ENCODE measurements around the gene CDK17.
A peak's percentile ranks its signal among the peaks of the same experiment; 100 is the strongest.

The CDK17 gene

GRCh38 chr12:96263449-96263902 is 136.8 kb downstream of the CDK17 start:
- H2BK120ac ChIP-seq (ENCODE audit: low read depth, low read length): no peak overlapping the region
- no peak overlapping the region for H2BK15ac ChIP-seq (replicated peaks; ENCODE audit: low read depth)
- no peak overlapping the region for H4K8ac ChIP-seq (ENCODE audit: low read depth, low read length)
- H4K5ac ChIP-seq (ENCODE audit: low read length): no peak overlapping the region
- H3K27ac ChIP-seq (ENCODE audit: low read depth, low read length): no peak overlapping the region
- H3K4me2 ChIP-seq (ENCODE audit: low read length): no peak overlapping the region
- H3K36me3 ChIP-seq (ENCODE audit: control insufficient read depth, insufficient read depth, low read length): peaks cover 2% of the 10 kb centered on the region
- no peak overlapping the region for H3K9ac ChIP-seq (ENCODE audit: low read length)
- H3K23ac ChIP-seq (ENCODE audit: low read length): no peak overlapping the region
- H3K79me1 ChIP-seq (ENCODE audit: low read length): no peaks in the 10 kb centered on the region
- H3K79me2 ChIP-seq (ENCODE audit: control insufficient read depth, insufficient read depth, low read length): no peaks in the 10 kb centered on the region
- WGBS (ENCODE audit: extremely low coverage, insufficient coverage, low lambda C conversion rate): no CpG with 5 or more reads among the region's 11 CpGs
- H3K4ac ChIP-seq (ENCODE audit: low read depth, low read length): no peak overlapping the region
- no peak overlapping the region for H3K18ac ChIP-seq (ENCODE audit: low read length)
- H3K4me1 ChIP-seq (ENCODE audit: control insufficient read depth, low read depth, low read length): no peaks in the 10 kb centered on the region
- H3K27me3 ChIP-seq (ENCODE audit: insufficient read depth, low read length, poor library complexity): no peaks in the 10 kb centered on the region
- peak; percentile 70 for DNase-seq
- H3K4me3 ChIP-seq (ENCODE audit: low read length): no peak overlapping the region
- H2BK5ac ChIP-seq (ENCODE audit: low read length): no peak overlapping the region
- no peak overlapping the region for H3K56ac ChIP-seq (ENCODE audit: low read length)
- H2AK5ac ChIP-seq (ENCODE audit: low read length): no peak overlapping the region

GRCh38 chr12:96261557-96261956 is 138.7 kb downstream of the CDK17 start:
- no peak overlapping the region for H4K8ac ChIP-seq (ENCODE audit: low read depth, low read length)
- no CpG with 5 or more reads among the region's 5 CpGs for WGBS (ENCODE audit: extremely low coverage, insufficient coverage, low lambda C conversion rate)
- no peaks in the 10 kb centered on the region for H3K4me1 ChIP-seq (ENCODE audit: control insufficient read depth, low read depth, low read length)
- no peak overlapping the region for H3K18ac ChIP-seq (ENCODE audit: low read length)
- H2BK120ac ChIP-seq (ENCODE audit: low read depth, low read length): no peak overlapping the region
- H3K79me1 ChIP-seq (ENCODE audit: low read length): peaks cover 2% of the 10 kb centered on the region
- H2BK15ac ChIP-seq (replicated peaks; ENCODE audit: low read depth): no peak overlapping the region
- H3K4ac ChIP-seq (ENCODE audit: low read depth, low read length): no peak overlapping the region
- no peak overlapping the region for H3K9ac ChIP-seq (ENCODE audit: low read length)
- H3K4me3 ChIP-seq (ENCODE audit: low read length): no peak overlapping the region
- H3K79me2 ChIP-seq (ENCODE audit: control insufficient read depth, insufficient read depth, low read length): no peaks in the 10 kb centered on the region
- H4K5ac ChIP-seq (ENCODE audit: low read length): no peak overlapping the region
- H3K27ac ChIP-seq (ENCODE audit: low read depth, low read length): no peak overlapping the region
- no peak overlapping the region for H2AK5ac ChIP-seq (ENCODE audit: low read length)
- no peak overlapping the region for H3K4me2 ChIP-seq (ENCODE audit: low read length)
- no peaks in the 10 kb centered on the region for H3K27me3 ChIP-seq (ENCODE audit: insufficient read depth, low read length, poor library complexity)
- DNase-seq: no peak
- no peak overlapping the region for H2BK5ac ChIP-seq (ENCODE audit: low read length)
- no peak overlapping the region for H3K56ac ChIP-seq (ENCODE audit: low read length)
- peaks cover 2% of the 10 kb centered on the region for H3K36me3 ChIP-seq (ENCODE audit: control insufficient read depth, insufficient read depth, low read length)
- no peak overlapping the region for H3K23ac ChIP-seq (ENCODE audit: low read length)

DNA sequence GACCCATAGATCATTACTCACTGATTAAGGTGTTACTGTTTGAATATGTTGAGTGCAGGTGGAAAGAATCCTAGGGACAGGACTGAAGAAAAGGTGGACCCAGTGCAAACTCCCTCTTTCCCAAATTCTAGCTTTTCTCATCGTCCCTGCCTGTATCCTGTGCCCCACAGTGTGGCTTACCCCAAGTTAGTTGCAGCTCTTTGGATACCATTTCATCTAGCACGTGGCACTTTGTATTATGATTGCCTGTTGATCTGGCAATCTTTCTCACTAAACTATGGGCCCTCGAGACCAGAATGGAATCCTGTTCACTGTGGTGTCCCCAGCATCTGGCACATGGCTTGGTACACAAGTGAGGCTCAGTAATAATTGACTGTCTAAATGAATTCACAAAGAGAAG is 139.6 kb downstream of the CDK17 start:
- H2BK15ac ChIP-seq (replicated peaks; ENCODE audit: low read depth): no peak overlapping the region
- DNase-seq: no peak
- no peak overlapping the region for H2BK120ac ChIP-seq (ENCODE audit: low read depth, low read length)
- H3K36me3 ChIP-seq (ENCODE audit: control insufficient read depth, insufficient read depth, low read length): peaks cover 2% of the 10 kb centered on the region
- H3K56ac ChIP-seq (ENCODE audit: low read length): no peak overlapping the region
- no peak overlapping the region for H3K4me2 ChIP-seq (ENCODE audit: low read length)
- H3K4ac ChIP-seq (ENCODE audit: low read depth, low read length): no peak overlapping the region
- H4K5ac ChIP-seq (ENCODE audit: low read length): no peak overlapping the region
- no peak overlapping the region for H3K18ac ChIP-seq (ENCODE audit: low read length)
- H3K79me1 ChIP-seq (ENCODE audit: low read length): peaks cover 5% of the 10 kb centered on the region
- no peaks in the 10 kb centered on the region for H3K4me1 ChIP-seq (ENCODE audit: control insufficient read depth, low read depth, low read length)
- H4K8ac ChIP-seq (ENCODE audit: low read depth, low read length): no peak overlapping the region
- no peaks in the 10 kb centered on the region for H3K79me2 ChIP-seq (ENCODE audit: control insufficient read depth, insufficient read depth, low read length)
- no peak overlapping the region for H3K9ac ChIP-seq (ENCODE audit: low read length)
- H3K23ac ChIP-seq (ENCODE audit: low read length): no peak overlapping the region
- no peak overlapping the region for H3K4me3 ChIP-seq (ENCODE audit: low read length)
- H3K27me3 ChIP-seq (ENCODE audit: insufficient read depth, low read length, poor library complexity): no peaks in the 10 kb centered on the region
- H3K27ac ChIP-seq (ENCODE audit: low read depth, low read length): no peak overlapping the region
- no peak overlapping the region for H2BK5ac ChIP-seq (ENCODE audit: low read length)
- no CpG with 5 or more reads among the region's 3 CpGs for WGBS (ENCODE audit: extremely low coverage, insufficient coverage, low lambda C conversion rate)
- no peak overlapping the region for H2AK5ac ChIP-seq (ENCODE audit: low read length)

DNA sequence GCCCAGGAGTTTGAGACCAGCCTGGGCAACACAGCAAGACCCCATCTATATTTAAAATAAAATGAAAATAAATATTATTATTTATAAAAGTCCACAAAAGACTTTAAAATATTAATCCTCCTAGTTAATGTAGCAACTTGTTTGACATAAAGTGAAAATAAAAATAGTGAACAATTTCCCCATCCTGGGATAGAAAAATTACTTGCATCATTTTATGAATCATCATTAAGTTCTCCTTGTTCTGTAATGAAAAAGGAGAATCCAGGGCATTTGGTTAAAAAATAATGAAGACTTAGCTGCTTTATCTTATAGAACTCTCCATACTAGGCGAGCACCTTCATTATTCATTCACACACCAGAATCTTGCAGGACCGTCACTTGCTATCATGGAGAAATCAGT is 140.0 kb downstream of the CDK17 start:
- H3K27me3 ChIP-seq (ENCODE audit: insufficient read depth, low read length, poor library complexity): no peaks in the 10 kb centered on the region
- no peak overlapping the region for H2BK120ac ChIP-seq (ENCODE audit: low read depth, low read length)
- no peak overlapping the region for H2BK15ac ChIP-seq (replicated peaks; ENCODE audit: low read depth)
- no CpG with 5 or more reads among the region's 2 CpGs for WGBS (ENCODE audit: extremely low coverage, insufficient coverage, low lambda C conversion rate)
- H3K9ac ChIP-seq (ENCODE audit: low read length): no peak overlapping the region
- peaks cover 6% of the 10 kb centered on the region for H3K79me1 ChIP-seq (ENCODE audit: low read length)
- H2AK5ac ChIP-seq (ENCODE audit: low read length): no peak overlapping the region
- no peak overlapping the region for H3K56ac ChIP-seq (ENCODE audit: low read length)
- H3K4me2 ChIP-seq (ENCODE audit: low read length): no peak overlapping the region
- no peak overlapping the region for H4K8ac ChIP-seq (ENCODE audit: low read depth, low read length)
- H2BK5ac ChIP-seq (ENCODE audit: low read length): no peak overlapping the region
- no peaks in the 10 kb centered on the region for H3K79me2 ChIP-seq (ENCODE audit: control insufficient read depth, insufficient read depth, low read length)
- no peak overlapping the region for H3K27ac ChIP-seq (ENCODE audit: low read depth, low read length)
- H4K5ac ChIP-seq (ENCODE audit: low read length): no peak overlapping the region
- no peak overlapping the region for H3K4ac ChIP-seq (ENCODE audit: low read depth, low read length)
- H3K23ac ChIP-seq (ENCODE audit: low read length): no peak overlapping the region
- H3K4me1 ChIP-seq (ENCODE audit: control insufficient read depth, low read depth, low read length): no peaks in the 10 kb centered on the region
- H3K4me3 ChIP-seq (ENCODE audit: low read length): no peak overlapping the region
- no peak for DNase-seq
- H3K36me3 ChIP-seq (ENCODE audit: control insufficient read depth, insufficient read depth, low read length): peaks cover 2% of the 10 kb centered on the region
- H3K18ac ChIP-seq (ENCODE audit: low read length): no peak overlapping the region

DNA sequence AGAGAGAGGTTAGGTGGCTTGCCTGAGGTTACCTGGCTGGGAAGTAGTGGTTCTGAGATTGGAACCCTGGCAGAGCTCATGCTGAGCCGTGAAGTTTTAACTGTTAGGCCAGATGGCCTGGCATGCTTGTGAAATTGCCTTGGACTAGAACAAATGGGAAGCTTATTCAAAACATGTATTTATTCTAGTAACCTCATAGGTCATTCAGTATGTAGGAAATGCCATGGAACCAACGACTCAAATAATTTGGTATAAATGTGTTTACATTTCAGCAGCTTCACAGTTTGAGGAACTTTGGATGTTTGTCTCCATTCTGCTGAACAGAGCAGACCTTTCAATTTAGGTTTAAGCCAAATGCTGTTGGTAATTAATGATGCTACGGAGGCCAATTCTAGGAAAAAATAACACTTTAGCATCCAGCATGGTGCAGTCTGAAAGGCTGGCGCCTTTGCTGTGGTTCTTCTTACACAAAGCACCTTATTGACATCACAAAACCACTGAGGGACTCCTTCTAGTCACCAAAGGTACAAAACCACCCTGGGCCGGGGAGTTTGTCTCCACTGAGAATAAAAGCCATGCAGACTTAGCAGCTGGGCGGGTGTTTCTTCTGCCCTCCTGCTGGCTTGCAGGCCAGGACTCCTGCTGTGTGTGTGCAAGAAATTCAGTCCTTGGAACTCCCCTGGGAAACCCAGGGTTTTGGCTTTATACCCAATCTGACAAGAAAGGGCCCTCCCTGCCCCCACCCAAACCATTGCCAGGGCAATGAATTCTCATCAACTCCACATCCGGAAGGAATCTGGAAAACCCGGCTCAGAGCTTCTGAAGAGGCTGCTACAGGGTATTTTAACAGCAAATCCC is 141.9 kb downstream of the CDK17 start:
- H2BK15ac ChIP-seq (replicated peaks; ENCODE audit: low read depth): no peak overlapping the region
- H3K56ac ChIP-seq (ENCODE audit: low read length): no peak overlapping the region
- no peaks in the 10 kb centered on the region for H3K79me2 ChIP-seq (ENCODE audit: control insufficient read depth, insufficient read depth, low read length)
- H2AK5ac ChIP-seq (ENCODE audit: low read length): no peak overlapping the region
- H4K5ac ChIP-seq (ENCODE audit: low read length): no peak overlapping the region
- peaks cover 2% of the 10 kb centered on the region for H3K36me3 ChIP-seq (ENCODE audit: control insufficient read depth, insufficient read depth, low read length)
- H3K27me3 ChIP-seq (ENCODE audit: insufficient read depth, low read length, poor library complexity): no peaks in the 10 kb centered on the region
- WGBS (ENCODE audit: extremely low coverage, insufficient coverage, low lambda C conversion rate): no CpG with 5 or more reads among the region's 8 CpGs
- H3K4ac ChIP-seq (ENCODE audit: low read depth, low read length): no peak overlapping the region
- H3K4me3 ChIP-seq (ENCODE audit: low read length): no peak overlapping the region
- H3K27ac ChIP-seq (ENCODE audit: low read depth, low read length): no peak overlapping the region
- H3K23ac ChIP-seq (ENCODE audit: low read length): no peak overlapping the region
- no peak overlapping the region for H2BK120ac ChIP-seq (ENCODE audit: low read depth, low read length)
- no peak overlapping the region for H3K9ac ChIP-seq (ENCODE audit: low read length)
- DNase-seq: peak; percentile 45
- no peak overlapping the region for H3K18ac ChIP-seq (ENCODE audit: low read length)
- H4K8ac ChIP-seq (ENCODE audit: low read depth, low read length): no peak overlapping the region
- no peaks in the 10 kb centered on the region for H3K4me1 ChIP-seq (ENCODE audit: control insufficient read depth, low read depth, low read length)
- no peak overlapping the region for H3K4me2 ChIP-seq (ENCODE audit: low read length)
- no peak overlapping the region for H2BK5ac ChIP-seq (ENCODE audit: low read length)
- peaks cover 8% of the 10 kb centered on the region for H3K79me1 ChIP-seq (ENCODE audit: low read length)

Data from mesendoderm (in vitro differentiated cells).